GM19239 (cell line): ENCODE data around the gene CTIF.

ENCODE experiments used
- DNase-seq: peaks from one replicate; pipeline ENCODE4 v3.0.0; 2011; ENCODE audit warnings: low spot score; ENCODE audit not compliant: insufficient read length
- FAIRE-seq: peaks from 2 replicates; lab custom pipeline; 2011; peaks lifted over from hg19 to GRCh38; lab: Jason Lieb, UNC

The CTIF gene

DNA sequence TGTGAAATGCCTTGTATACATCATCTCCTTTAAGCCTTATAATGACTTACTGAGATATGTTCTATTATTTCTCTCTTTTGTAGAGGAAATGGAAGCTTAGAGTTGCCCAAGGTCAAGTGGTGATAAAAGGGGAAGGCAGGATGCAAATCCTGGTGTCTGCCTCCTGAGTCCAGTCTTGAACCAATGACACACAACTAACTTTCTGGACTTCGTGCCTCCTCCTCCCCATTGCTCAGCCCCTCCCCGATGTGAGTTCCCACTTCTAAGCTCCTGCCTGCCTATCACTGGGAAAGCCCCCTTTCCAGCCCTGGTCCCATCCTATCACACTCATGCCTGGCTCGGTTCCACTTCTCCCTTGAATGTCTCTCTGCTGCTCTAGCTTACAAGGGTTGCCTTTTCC is 6.9 kb upstream of the CTIF start:
- DNase-seq: no peak
- no peak for FAIRE-seq

- DNase-seq: no peak
These were observed 5.3 kb upstream of the CTIF start for GRCh38 chr18:48533340-48534070.

DNA sequence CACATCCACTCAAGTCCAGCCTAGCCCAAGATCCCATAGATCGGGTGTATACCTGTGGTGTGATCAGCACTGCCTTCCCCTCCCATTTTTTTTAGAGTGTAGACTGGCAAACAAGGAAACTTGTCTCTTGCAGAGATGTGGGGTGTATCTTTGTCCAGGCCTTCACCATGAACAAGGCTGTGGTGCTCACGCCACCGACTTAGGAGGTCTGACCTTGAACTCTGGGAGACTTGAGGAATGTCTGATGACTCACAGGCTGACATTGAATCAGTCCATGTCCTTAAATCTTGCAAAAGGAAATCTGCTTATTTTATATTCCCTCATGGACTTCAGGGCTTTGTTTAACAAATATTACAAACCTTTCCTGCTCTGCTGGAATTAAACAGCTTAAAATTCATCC is 4.5 kb upstream of the CTIF start:
- FAIRE-seq (no peak), DNase-seq (no peak)

More at GRCh38 chr18:48533340-48534070, 5.3 kb upstream of the CTIF start:
- FAIRE-seq: peak; percentile 8

- DNase-seq: no peak
- no peak for FAIRE-seq
These were observed 2.9 kb upstream of the CTIF start for GRCh38 chr18:48535956-48536355.

GRCh38 chr18:48536516-48536915 is 2.3 kb upstream of the CTIF start:
- FAIRE-seq (no peak), DNase-seq (no peak)

DNA sequence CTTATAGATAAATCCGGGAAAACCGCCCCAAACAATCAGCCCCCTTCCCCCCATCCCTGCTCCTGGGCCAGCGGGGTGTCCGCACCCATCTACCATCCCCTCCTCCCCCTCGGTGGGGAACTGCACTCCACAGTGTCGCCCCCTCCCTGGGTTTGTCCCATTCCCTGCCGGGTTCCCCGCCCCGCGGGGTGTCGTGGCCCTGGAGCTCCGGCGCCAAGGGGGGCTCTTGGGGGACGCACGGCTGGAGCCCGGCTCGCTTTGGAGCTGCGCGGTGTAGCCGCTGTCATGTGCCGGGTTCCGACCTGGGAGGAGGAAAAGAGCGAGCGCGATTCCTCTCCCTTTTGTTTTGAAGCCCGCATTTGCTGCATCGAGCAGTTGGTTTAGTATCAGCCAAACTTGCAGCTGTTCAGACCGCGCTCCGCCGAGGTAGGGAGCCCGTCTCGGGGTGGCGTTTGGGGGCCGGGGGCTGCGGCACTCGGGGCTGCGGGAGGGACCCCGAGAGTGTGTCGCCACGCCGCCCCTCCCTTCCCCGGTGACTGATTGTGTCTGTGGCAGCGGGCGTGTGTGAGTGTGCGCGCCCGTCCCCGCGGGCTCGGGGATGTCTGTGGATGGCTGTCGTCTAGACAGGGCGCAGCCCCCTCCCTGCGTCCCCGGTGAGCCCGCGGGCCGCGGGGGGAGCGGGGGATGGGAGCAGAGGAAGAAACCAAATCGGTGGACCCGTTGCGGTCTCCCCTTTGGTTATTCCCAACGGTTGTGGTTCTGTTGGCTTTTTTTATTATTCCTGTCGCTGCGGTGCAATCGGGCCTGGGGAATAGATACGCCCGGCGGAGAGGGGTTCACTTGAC is 797 bp downstream of the CTIF start:
- FAIRE-seq: no peak
- DNase-seq: peak; percentile 32

GRCh38 chr18:48540251-48541025 is 1.6 kb downstream of the CTIF start:
- DNase-seq (peak; percentile 43), FAIRE-seq (no peak)

DNA sequence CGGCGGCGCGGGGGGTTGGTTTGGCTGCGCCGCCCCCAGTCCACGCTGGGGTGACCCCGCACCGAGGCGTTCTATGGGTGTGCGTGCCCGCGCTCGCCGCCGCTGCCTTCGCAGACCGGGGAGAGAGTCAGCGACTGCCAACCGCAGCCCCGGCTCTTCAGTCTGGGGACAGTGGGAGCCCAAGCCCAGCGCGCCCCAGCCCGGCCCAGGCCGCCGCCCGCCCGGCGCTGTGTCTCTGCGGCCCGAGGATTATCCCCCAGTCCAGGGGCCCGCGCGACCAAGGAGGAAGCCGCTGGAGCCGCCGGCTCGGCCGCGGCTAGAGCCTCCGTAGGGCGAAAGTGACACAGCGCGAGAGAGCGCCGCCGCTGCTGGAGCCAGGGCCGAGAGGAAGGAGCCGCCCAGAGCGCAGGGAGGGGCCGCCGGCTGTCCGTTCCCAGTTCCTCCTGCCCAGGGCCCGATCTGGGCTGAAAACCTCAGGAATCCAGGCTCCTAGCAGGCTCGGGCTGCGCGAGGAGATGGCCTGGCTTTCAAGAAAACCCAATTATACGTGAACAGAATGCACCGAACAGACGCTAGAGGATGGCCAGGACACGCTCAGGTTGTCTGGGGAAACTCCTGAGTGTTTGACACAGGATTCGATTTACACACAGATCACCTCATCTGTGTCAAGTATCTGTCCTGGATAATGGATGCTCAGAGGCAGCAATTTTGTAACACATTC is 2.4 kb downstream of the CTIF start:
- peak; percentile 31 for DNase-seq
- FAIRE-seq: peak; percentile 8

DNA sequence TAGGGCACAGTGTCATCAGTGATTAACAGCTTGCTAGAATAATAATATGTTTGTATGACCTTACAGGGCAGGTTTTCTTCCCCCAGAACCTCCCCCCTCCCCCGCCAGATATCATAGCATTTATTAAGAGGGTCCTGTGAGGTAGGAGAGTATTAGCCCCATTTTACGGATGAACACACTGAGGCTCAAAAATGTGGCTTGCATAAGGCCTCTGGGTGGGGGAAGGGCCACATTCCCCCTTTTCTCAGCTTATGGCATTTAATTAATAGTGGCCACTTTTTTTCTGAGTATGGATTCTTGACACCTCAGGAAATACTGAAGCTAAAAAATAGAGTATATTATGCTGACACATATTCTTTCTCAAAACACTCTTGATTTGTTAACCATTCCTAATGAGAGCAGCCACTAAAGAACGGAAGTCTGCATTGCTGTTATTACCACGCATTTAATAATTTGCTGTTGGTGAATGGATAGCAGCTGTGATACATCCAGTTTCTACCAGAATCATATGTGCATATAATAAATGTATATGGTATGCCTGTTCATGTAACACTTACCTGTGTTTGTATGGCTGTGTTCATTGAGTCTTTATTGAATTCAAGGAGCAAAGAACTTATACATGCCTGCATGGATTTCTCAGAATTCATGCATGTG is 3.0 kb downstream of the CTIF start:
- no peak for DNase-seq
- no peak for FAIRE-seq

DNA sequence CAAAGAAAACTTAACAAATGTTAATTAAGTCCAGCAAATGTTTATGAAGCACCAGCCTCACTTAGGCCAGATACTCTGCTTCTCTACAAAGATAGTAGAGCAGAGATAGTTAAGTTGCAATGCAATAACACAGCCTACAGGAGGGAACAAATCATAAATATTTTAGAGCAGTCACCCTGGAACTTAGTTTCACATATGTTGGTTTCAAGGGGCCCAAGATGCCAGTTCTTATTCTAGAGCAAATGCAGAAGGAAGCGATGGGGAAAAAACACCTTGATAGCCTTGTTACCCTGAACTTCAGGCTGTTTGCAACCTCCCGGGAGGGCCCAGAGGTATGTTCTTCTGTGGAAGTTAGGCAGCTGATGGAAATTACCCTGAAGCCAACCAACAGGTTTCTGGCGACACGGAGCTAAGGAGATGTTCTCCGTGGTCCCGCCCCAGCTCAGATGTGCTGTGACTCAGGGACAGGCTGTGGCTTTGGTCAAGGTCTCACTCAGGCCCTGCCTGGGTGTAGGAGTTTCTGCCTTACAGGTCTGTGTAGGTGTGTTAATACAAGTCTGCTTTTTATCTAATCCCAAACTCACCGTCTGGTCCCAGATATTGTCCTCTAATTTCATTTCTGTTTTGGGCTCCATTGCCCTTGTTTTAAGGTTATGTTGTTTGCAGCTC is 3.8 kb downstream of the CTIF start:
- DNase-seq (no peak), FAIRE-seq (no peak)

GRCh38 chr18:48543228-48543627 is 4.4 kb downstream of the CTIF start:
- no peak for DNase-seq
- no peak for FAIRE-seq

GRCh38 chr18:48544116-48544515 is 5.3 kb downstream of the CTIF start:
- DNase-seq (no peak), FAIRE-seq (no peak)

DNA sequence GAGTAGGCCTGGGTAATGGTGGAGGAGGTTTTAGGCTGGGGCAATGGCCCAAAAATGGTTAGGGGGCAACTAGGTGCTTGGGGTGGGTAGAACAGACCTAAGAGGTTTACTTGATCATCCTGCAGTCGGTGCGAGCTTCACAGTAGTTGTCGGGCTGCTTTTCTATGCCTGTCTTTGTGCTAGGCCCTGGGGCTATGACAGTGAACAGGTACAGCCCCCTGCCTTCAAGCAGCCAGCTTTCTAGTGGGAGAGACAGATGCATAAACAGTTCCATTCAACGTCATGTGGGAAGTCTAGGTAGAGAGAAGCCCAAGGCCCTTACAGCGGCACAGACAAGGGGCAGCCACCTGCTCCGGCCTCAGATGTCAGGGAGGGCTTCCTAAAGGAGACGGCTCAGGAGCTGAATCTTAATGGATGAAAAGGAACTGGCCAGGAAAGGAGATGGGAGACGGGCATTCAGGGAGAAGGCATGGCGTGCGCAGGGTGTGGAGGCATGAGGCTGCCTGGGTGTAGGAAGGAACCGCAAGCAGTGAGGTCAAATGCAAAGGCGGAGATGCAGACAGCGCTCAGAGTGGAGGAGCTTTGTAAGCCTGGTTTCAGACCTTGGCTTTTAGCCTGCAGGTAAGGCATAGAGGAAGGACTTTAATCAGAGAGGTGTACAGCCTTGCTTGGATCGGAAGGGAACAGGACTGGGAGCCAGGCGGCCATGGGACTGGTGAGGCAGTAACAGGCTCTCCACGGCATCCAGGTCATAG is 6.0 kb downstream of the CTIF start:
- no peak for DNase-seq

DNA sequence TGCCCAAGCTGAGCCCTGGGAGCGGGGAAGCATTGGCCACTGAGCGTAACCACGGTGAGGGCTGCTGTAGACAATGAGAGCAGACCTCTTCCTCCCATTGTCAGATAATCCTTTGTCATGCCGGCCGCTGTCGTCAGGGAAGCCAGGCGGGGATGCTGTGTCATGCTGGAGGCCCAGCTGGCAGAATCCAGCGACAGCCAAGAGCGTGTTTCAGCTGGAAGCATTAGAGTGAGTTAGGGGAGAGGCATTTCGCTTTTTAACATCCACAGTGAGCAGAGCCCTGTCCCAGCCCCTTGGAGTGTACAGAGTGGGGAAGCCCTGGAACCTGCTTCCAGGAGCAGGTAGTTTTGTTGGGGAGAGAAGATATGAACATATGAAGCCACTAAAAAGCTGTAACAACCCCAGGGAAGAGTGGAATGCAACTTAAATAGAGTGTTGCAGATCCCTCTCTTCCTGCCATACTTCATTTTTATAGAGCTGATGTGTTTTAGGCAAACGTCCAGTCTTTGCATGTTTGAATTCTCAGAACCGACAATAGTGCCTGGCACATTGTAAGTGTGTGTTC is 7.0 kb downstream of the CTIF start:
- DNase-seq: no peak
- FAIRE-seq: no peak

More for the DNA sequence above, 6.0 kb downstream of the CTIF start:
- no peak for FAIRE-seq

GRCh38 chr18:48546396-48546795 is 7.6 kb downstream of the CTIF start:
- DNase-seq: no peak
- FAIRE-seq: no peak

GRCh38 chr18:48547531-48547981 is 8.7 kb downstream of the CTIF start:
- no peak for DNase-seq
- FAIRE-seq: no peak

- DNase-seq (no peak), FAIRE-seq (no peak)
These were observed 9.4 kb downstream of the CTIF start for GRCh38 chr18:48548011-48548771.
